WI38 (cell line): ENCODE data around the gene RPL13.

Experiments
- H3K4me3 ChIP-seq: 2 replicates; pipeline ENCODE4 v1.5.1; 2011; ENCODE audit warnings: low read depth, mild to moderate bottlenecking, control low read depth, low read length
- TF ChIP-seq, protein P1 (sequence below): IDR thresholded peaks from 2 replicates; pipeline ENCODE4 v1.5.1; 2012; ENCODE audit warnings: low read depth, mild to moderate bottlenecking, control low read depth, low read length

The RPL13 gene

DNA sequence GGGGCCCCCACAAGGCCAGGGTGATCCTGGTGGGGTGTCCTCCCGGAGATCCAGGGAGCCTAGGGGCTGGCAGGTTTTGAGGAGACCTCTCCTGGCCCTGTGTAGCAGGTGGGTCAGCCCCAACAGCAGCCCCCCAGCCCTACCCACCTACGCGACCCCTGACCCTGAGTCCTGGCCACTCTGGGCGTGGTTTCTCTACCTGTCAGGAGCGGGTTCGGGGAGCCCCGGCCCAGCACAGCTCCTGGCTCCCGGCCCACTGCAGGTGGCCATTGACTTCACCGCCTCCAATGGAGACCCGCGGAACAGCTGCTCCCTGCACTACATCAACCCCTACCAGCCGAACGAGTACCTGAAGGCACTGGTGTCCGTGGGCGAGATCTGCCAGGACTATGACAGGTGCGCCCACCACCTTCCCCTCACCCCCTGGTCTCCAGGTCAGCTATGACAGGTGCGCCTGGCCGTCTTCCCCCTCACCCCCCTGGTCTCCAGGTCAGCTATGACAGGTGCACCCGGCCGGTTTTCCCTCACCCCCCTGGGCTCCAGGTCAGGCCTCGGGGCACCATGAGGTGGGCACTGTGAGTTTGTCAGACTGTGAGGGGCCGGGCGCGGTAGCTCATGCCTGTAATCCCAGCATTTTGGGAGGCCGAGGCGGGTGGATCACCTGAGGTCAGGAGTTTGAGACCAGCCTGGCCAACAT, 28.1 kb downstream of the RPL13 start:
- TF ChIP-seq, protein P1, sequence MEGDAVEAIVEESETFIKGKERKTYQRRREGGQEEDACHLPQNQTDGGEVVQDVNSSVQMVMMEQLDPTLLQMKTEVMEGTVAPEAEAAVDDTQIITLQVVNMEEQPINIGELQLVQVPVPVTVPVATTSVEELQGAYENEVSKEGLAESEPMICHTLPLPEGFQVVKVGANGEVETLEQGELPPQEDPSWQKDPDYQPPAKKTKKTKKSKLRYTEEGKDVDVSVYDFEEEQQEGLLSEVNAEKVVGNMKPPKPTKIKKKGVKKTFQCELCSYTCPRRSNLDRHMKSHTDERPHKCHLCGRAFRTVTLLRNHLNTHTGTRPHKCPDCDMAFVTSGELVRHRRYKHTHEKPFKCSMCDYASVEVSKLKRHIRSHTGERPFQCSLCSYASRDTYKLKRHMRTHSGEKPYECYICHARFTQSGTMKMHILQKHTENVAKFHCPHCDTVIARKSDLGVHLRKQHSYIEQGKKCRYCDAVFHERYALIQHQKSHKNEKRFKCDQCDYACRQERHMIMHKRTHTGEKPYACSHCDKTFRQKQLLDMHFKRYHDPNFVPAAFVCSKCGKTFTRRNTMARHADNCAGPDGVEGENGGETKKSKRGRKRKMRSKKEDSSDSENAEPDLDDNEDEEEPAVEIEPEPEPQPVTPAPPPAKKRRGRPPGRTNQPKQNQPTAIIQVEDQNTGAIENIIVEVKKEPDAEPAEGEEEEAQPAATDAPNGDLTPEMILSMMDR, result no peak
- no peak overlapping the region for H3K4me3 ChIP-seq

DNA sequence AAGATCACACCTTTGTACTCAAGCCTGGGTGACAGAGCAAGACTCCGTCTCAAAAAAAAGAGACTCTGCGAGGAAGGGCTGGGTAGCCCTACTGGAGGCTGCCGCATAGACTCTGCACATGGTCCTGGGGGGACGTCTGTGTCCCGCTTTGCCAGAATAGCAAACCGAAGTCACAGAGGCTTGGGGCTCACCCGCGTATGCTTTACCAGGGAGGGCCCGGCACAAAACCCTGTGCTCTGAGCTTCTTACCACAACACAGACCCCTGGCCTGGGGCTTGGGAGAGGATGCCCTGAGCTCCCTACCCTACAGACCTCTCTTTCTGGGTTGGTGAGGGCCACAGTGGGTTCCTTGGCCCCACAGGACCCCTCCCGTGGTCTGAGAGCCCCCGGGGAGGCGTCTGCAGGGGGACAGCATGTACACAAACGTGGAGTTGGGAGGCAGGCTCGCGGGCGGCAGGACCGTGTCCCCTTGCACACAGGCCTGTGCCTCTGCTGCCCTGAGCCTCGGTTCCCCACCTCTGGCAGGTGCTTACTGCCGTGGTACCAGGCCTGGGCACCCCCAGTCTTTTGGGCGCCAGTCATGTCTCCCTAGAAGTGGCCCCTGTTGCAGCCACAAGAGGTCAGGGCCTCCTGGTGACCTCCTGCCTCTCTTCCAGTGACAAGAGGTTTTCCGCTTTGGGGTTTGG, 28.9 kb downstream of the RPL13 start:
- TF ChIP-seq, protein P1, result no peak
- H3K4me3 ChIP-seq, result no peak overlapping the region

DNA sequence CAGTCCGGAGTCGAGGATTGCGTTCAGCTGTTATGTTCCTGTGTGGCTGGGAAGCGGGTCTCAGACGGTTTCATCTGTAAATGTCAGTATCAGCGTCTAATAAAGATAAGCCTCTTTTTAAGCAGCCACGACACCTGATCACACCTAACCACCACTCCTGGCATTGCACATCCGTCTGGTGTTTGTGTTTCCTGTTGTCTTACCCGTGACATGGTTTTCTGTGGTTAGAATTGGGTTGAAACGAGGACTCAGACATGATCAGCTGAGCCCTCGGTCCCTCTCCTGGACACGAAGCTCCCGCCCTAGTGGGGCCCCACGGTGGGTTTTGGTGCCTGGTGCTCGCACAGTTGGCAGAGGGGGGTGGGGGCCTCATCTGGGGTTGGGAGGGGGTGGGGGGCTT, 33.4 kb downstream of the RPL13 start:
- H3K4me3 ChIP-seq, result no peak overlapping the region
- TF ChIP-seq, protein P1, result no peak

DNA sequence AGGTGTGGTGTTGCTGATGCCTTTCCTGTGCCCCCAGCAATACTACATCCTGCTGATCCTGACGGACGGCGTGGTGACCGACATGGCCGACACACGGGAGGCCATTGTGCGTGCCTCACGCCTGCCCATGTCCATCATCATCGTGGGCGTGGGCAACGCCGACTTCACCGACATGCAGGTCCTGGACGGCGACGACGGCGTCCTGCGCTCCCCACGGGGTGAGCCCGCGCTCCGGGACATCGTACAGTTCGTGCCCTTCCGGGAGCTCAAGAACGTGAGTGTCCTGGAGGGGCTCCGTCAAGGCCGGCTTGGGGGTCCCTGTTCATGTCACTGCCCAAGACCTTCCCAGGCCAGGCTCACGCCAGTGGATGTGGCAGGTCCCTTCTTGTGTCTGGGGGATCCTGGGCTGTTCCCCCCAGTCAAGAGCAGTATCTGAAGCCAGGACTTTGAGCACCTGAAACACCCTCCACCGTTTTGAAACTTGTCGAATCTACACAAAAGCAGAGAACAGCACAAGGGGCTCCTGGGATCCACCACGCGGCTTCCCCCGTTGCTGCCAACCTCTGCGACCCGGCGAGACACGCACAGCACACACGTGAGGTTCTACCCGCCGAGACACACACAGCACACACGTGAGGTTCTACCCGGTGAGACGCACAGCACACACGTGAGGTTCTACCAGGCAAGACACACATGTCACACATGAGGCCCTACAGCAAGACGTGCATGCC, 35.0 kb downstream of the RPL13 start:
- TF ChIP-seq, protein P1, result no peak
- H3K4me3 ChIP-seq, result no peak overlapping the region

DNA sequence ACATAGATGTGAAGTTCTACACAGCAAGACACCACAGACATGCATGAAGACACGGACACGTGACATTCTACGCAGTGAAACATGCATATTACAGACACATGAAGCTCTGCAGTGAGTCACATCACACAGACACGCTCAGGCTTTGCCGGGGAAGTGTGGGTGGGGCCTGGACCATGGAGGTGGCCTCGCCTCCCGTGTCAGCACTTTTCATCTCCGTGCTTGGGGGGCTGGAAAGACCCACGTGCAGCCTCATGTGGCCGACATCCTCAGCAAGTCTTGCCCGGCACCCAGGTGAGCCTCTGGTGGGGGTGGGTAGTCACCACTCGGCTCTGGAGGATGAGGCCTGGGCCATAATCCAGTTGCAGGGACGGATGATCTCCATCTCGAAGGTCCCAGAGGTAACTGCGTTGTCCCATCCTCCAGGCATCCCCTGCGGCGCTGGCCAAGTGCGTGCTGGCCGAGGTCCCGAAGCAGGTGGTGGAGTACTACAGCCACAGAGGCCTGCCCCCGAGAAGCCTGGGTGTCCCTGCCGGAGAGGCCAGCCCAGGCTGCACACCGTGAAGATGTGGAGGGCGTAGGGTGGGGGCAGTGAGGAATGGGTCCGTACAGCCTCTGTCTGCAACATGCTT, 35.7 kb downstream of the RPL13 start:
- no peak overlapping the region for H3K4me3 ChIP-seq
- TF ChIP-seq, protein P1, result no peak

DNA sequence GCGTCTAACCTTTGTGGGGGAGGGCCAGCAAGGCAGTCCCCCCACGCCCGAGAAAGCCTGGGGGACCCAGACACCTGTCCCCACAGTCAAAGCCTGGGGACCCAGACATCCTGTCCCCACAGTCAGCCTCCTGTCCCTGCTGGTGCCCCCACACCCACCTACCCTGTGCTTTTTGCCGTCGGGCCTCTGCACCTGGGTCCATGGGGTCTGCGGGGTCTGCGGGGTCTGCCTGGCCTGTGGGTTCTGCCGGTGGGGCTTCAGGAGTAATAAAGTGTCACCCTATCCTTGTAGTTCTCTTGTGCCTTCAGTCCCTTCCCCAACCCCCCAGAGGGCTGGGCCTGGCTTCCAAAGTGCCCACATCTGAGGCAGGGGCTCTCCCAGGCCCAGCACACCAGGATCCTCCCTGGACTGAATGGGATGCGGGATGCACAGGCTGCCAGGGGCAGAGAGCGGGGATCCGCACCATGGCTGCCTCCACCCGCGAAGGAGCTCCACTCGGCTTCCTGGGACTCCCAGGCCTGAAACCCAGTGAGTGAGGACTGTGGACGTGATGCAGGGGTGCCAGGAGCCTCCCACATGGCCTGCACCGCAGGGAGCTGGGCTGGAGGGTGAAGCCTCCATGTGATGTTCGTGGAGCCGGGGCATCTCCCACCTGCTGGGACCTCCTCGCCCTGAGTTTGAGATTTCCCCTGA, 36.6 kb downstream of the RPL13 start:
- H3K4me3 ChIP-seq, result no peak overlapping the region
- TF ChIP-seq, protein P1, result no peak
